ENCODE data around the gene PPARG.
"Not testable (repeated sequence)": the region's sequence is repeated elsewhere in the genome, so short reads cannot be mapped to it uniquely, and the experiment has no call there.

The PPARG gene

GRCh38 chr3:12380461-12380860 is 91.6 kb downstream of the PPARG start:
- no peak overlapping the region for H3K4me3 ChIP-seq (ENCODE audit: low read depth, low read length)
- no peak overlapping the region for H2AFZ ChIP-seq
- H3K9ac ChIP-seq = no peak overlapping the region
- no peaks in the 10 kb centered on the region for H3K9me3 ChIP-seq (ENCODE audit: control insufficient read depth, low read length)
- H3K27ac ChIP-seq = no peak overlapping the region
- H3K79me2 ChIP-seq = no peaks in the 10 kb centered on the region
- TF ChIP-seq, protein P1, sequence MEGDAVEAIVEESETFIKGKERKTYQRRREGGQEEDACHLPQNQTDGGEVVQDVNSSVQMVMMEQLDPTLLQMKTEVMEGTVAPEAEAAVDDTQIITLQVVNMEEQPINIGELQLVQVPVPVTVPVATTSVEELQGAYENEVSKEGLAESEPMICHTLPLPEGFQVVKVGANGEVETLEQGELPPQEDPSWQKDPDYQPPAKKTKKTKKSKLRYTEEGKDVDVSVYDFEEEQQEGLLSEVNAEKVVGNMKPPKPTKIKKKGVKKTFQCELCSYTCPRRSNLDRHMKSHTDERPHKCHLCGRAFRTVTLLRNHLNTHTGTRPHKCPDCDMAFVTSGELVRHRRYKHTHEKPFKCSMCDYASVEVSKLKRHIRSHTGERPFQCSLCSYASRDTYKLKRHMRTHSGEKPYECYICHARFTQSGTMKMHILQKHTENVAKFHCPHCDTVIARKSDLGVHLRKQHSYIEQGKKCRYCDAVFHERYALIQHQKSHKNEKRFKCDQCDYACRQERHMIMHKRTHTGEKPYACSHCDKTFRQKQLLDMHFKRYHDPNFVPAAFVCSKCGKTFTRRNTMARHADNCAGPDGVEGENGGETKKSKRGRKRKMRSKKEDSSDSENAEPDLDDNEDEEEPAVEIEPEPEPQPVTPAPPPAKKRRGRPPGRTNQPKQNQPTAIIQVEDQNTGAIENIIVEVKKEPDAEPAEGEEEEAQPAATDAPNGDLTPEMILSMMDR (IDR thresholded peaks at IDR 0.05) = no peak
- H3K36me3 ChIP-seq (ENCODE audit: control insufficient read depth, insufficient read depth, low read length) = no peaks in the 10 kb centered on the region
- no peaks in the 10 kb centered on the region for H3K27me3 ChIP-seq (ENCODE audit: control insufficient read depth, insufficient read depth, low read length)
- H3K4me2 ChIP-seq (ENCODE audit: low read length) = no peak overlapping the region
- H3K4me1 ChIP-seq = no peaks in the 10 kb centered on the region

- H3K4me2 ChIP-seq (ENCODE audit: low read length) = no peak overlapping the region
- no peaks in the 10 kb centered on the region for H3K9me3 ChIP-seq (ENCODE audit: control insufficient read depth, low read length)
- no peak overlapping the region for H2AFZ ChIP-seq
- no peak overlapping the region for H3K27ac ChIP-seq
- no peak overlapping the region for H3K9ac ChIP-seq
- no peaks in the 10 kb centered on the region for H3K27me3 ChIP-seq (ENCODE audit: control insufficient read depth, insufficient read depth, low read length)
- no peak overlapping the region for H3K4me3 ChIP-seq (ENCODE audit: low read depth, low read length)
- no peaks in the 10 kb centered on the region for H3K79me2 ChIP-seq
- H3K36me3 ChIP-seq (ENCODE audit: control insufficient read depth, insufficient read depth, low read length) = no peaks in the 10 kb centered on the region
- no peaks in the 10 kb centered on the region for H3K4me1 ChIP-seq
- TF ChIP-seq, protein P1 (IDR thresholded peaks at IDR 0.05) = no peak
These were observed 92.3 kb downstream of the PPARG start for GRCh38 chr3:12381199-12381598.

GRCh38 chr3:12383218-12383617 is 94.3 kb downstream of the PPARG start:
- H3K4me3 ChIP-seq (ENCODE audit: low read depth, low read length) = no peak overlapping the region
- TF ChIP-seq, protein P1 (IDR thresholded peaks at IDR 0.05) = no peak
- H3K27ac ChIP-seq = no peak overlapping the region
- no peaks in the 10 kb centered on the region for H3K27me3 ChIP-seq (ENCODE audit: control insufficient read depth, insufficient read depth, low read length)
- H3K79me2 ChIP-seq = no peaks in the 10 kb centered on the region
- no peaks in the 10 kb centered on the region for H3K4me1 ChIP-seq
- no peak overlapping the region for H3K9ac ChIP-seq
- H3K36me3 ChIP-seq (ENCODE audit: control insufficient read depth, insufficient read depth, low read length) = no peaks in the 10 kb centered on the region
- H3K4me2 ChIP-seq (ENCODE audit: low read length) = no peak overlapping the region
- no peaks in the 10 kb centered on the region for H3K9me3 ChIP-seq (ENCODE audit: control insufficient read depth, low read length)
- H2AFZ ChIP-seq = no peak overlapping the region

GRCh38 chr3:12384451-12385233 is 95.8 kb downstream of the PPARG start:
- no peak overlapping the region for H2AFZ ChIP-seq
- no peak overlapping the region for H3K4me3 ChIP-seq (ENCODE audit: low read depth, low read length)
- H3K4me2 ChIP-seq (ENCODE audit: low read length) = no peak overlapping the region
- H3K9ac ChIP-seq = no peak overlapping the region
- H3K9me3 ChIP-seq (ENCODE audit: control insufficient read depth, low read length) = no peaks in the 10 kb centered on the region
- TF ChIP-seq, protein P1 (IDR thresholded peaks at IDR 0.05) = no peak
- H3K79me2 ChIP-seq = no peaks in the 10 kb centered on the region
- no peaks in the 10 kb centered on the region for H3K36me3 ChIP-seq (ENCODE audit: control insufficient read depth, insufficient read depth, low read length)
- H3K27ac ChIP-seq = no peak overlapping the region
- no peaks in the 10 kb centered on the region for H3K4me1 ChIP-seq
- H3K27me3 ChIP-seq (ENCODE audit: control insufficient read depth, insufficient read depth, low read length) = no peaks in the 10 kb centered on the region

DNA sequence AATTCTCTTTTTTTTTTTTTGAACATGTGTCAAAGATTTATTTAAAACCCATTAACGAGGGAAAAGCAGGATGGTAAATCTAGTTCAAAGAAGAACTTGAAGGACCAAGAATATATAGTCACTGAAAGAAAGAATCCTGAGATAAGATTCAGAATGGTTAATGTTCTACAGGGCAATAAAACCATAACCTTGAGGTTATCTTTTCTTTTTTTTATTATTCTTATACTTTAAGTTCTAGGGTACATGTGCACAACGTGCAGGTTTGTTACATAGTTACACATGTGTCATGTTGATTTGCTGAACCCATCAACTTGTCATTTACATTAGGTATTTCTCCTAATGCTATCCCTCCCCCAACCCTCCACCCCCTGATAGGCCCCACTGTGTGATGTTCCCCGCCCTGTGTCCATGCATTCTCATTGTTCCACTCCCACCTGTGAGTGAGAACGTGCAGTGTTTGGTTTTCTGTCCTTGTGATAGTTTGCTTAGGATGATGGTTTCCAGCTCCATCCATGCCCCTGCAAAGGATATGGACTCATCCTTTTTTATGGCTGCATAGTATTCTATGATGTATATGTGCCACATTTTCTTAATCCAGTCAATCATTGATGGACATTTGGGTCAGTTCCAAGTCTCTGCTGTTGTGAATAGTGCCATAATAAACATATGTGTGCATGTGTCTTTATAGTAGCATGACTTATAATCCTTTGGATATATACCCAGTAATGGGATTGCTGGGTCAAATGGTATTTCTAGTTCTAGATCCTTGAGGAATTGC is 97.8 kb downstream of the PPARG start:
- H3K27ac ChIP-seq; H3K79me2 ChIP-seq; H3K27me3 ChIP-seq (ENCODE audit: control insufficient read depth, insufficient read depth, low read length); H3K9me3 ChIP-seq (ENCODE audit: control insufficient read depth, low read length); H3K4me1 ChIP-seq; H3K36me3 ChIP-seq (ENCODE audit: control insufficient read depth, insufficient read depth, low read length); H3K4me3 ChIP-seq (ENCODE audit: low read depth, low read length); H3K4me2 ChIP-seq (ENCODE audit: low read length); H3K9ac ChIP-seq; H2AFZ ChIP-seq: not testable (repeated sequence)
